Breast epithelium (tissue), 4 donors: Measurements from ENCODE around the gene CASP5. TPM values are rescaled to one million over a fixed set of nuclear protein-coding genes. Genes with fewer than 3 reads are reported as not detected.

Source experiments
- DNase-seq, 2 donors: peaks; one replicate each; pipeline ENCODE4 v3.0.0-alpha.2; 2019; ENCODE audit warnings: low spot score in 2 of 2
- H3K27ac ChIP-seq, 2 donors: fragments of 200-600 bp; sonication (generic) in 1 of 2; one replicate each; pipeline ENCODE4 v1.5.1; 2016 to 2019; ENCODE audit warnings: mild to moderate bottlenecking in 1 of 2
- H3K27me3 ChIP-seq, 2 donors: fragments of 200-600 bp; sonication (generic) in 1 of 2; one replicate each; pipeline versions ENCODE4 v1.5.1 to v1.6.0; 2017 to 2019; ENCODE audit warnings: control low read depth in 1 of 2, mild to moderate bottlenecking in 1 of 2
- H3K36me3 ChIP-seq: fragments of 200-600 bp; one replicate; pipeline ENCODE4 v1.5.1; 2019
- H3K4me1 ChIP-seq, 2 donors: fragments of 200-600 bp; sonication (generic); one replicate each; pipeline ENCODE4 v1.5.1; 2016 to 2019; ENCODE audit warnings: control low read depth in 1 of 2
- H3K4me3 ChIP-seq, 3 donors: fragments of 200-600 bp; sonication (generic); 1 replicate in 2 of 3; 2 replicates in 1 of 3; pipeline ENCODE4 v1.5.1; 2016 to 2019; ENCODE audit warnings: mild to moderate bottlenecking in 3 of 3, moderate library complexity in 2 of 3
- H3K9me3 ChIP-seq, 2 donors: fragments of 200-600 bp; sonication (generic) in 1 of 2; one replicate each; pipeline ENCODE4 v1.5.1; 2016 to 2019; ENCODE audit warnings: control low read depth in 1 of 2
- POLR2A ChIP-seq: fragments of 450-650 bp; IDR thresholded peaks from one replicate; pipeline ENCODE4 v1.6.1; 2016; ENCODE audit warnings: antibody characterized with exemption, mild to moderate bottlenecking, moderate library complexity
- POLR2AphosphoS5 ChIP-seq, 3 donors: sonication (generic); formaldehyde crosslinking; IDR thresholded peaks; one replicate each; pipeline ENCODE4 v1.6.1; 2017; ENCODE audit warnings: antibody characterized with exemption in 3 of 3
- intact Hi-C: fragments of 100-400 bp; cut with DNase I; formaldehyde crosslinking; loops from one replicate; pipeline ENCODE4 v1.15.1; 2023; ENCODE audit warnings: low total_unique reads
- total RNA-seq, 3 donors: library from RNA; depleted of rRNA; stranded (reverse); fragments of >200 nt; gene quantifications; one replicate each; pipeline ENCODE4 v1.1.0, GENCODE V29; 2016
- TF ChIP-seq, protein P1 (sequence below), 3 donors: fragments of 450-650 bp; IDR thresholded peaks; one replicate each; pipeline ENCODE4 v1.5.1; 2016 to 2017; ENCODE audit warnings: antibody characterized with exemption in 3 of 3, mild to moderate bottlenecking in 3 of 3, moderate library complexity in 3 of 3

Gene CASP5
- total RNA-seq, 3 donors from 2014 or later, result 1.3 TPM; not detected in 2

DNA sequence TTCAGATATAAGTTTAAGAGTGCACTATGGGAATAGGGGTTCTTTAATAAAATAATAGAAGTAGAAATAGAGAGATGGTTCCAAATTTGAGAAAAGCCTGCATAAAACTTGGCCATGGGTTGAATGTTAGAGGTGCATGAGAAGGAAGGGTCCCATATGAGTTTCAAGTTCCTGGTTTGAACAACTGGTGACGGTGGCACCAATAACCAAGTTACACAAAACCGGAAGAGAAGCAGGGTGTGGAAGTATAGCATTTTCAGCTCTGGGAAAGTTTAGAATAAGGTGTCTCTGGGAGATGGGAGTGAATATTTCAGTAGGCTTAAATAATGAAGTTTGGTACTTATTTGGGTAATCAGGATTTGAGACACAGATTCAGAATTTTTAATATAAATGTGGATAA, 9.5 kb upstream of the CASP5 start:
- intact Hi-C loops, result no loop called here
- Histone ChIP-seq H3K9me3 (no peaks in the 10 kb centered on the region), H3K27me3 (no peaks in the 10 kb centered on the region), H3K27ac (no peak overlapping the region), H3K36me3 (no peaks in the 10 kb centered on the region), H3K4me3 (peak overlapping the region in 2 of 3 donors; percentile 6 to 64), H3K4me1 (no peaks in the 10 kb centered on the region)
- DNase-seq, result no peak
- TF ChIP-seq, protein P1, sequence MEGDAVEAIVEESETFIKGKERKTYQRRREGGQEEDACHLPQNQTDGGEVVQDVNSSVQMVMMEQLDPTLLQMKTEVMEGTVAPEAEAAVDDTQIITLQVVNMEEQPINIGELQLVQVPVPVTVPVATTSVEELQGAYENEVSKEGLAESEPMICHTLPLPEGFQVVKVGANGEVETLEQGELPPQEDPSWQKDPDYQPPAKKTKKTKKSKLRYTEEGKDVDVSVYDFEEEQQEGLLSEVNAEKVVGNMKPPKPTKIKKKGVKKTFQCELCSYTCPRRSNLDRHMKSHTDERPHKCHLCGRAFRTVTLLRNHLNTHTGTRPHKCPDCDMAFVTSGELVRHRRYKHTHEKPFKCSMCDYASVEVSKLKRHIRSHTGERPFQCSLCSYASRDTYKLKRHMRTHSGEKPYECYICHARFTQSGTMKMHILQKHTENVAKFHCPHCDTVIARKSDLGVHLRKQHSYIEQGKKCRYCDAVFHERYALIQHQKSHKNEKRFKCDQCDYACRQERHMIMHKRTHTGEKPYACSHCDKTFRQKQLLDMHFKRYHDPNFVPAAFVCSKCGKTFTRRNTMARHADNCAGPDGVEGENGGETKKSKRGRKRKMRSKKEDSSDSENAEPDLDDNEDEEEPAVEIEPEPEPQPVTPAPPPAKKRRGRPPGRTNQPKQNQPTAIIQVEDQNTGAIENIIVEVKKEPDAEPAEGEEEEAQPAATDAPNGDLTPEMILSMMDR (IDR thresholded peaks at IDR 0.05), result no peak
- no peak for TF ChIP-seq POLR2AphosphoS5 (IDR thresholded peaks at IDR 0.05)
- no peak for TF ChIP-seq POLR2A

DNA sequence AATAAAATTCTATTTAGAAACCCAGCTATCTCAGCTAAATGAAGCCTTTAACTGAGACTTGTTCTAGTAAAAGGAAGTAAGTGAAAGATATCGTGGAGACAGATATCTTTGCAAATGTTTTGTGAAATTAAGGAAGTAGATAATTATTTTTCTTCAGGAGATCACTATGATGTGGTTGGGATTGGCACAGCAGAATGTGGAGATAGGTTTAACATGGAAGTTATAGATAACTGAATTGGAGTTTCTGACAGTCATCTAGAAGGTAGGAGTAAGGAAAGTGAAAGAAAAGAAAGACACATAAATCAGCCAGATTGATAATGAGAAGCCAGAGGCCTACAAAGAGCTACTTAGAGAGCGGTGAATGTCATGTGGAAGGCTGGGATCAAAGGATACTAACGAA, 4.7 kb upstream of the CASP5 start:
- no peak overlapping the region for H3K4me3 ChIP-seq
- H3K27ac ChIP-seq, result no peak overlapping the region
- no peaks in the 10 kb centered on the region for H3K36me3 ChIP-seq
- H3K9me3 ChIP-seq, result no peaks in the 10 kb centered on the region
- no peaks in the 10 kb centered on the region for H3K4me1 ChIP-seq
- no peak for TF ChIP-seq POLR2AphosphoS5 (IDR thresholded peaks at IDR 0.05)
- no peak for TF ChIP-seq POLR2A
- TF ChIP-seq, protein P1 (IDR thresholded peaks at IDR 0.05), result no peak
- DNase-seq, result no peak
- intact Hi-C loops, result no loop called here
- H3K27me3 ChIP-seq, result no peaks in the 10 kb centered on the region

DNA sequence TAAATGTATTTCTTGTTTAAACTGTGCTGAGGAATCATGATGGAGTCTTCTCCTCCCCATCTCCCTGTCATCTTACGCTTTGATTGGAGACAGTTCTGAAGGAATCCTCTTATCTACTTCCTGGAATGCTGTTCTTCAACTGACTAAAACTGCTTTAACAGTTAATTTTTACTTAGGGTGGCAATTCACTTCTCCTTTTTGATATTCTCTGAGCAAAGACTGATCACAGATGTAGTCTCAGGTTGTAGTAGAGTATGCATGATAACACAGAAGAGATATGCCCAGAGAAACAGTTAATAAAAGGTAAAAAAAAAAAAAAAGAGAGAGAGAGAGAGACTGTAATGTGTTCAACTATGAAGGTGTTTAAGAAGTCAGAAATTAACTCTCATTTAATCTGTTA, 1.4 kb upstream of the CASP5 start:
- TF ChIP-seq POLR2AphosphoS5 (IDR thresholded peaks at IDR 0.05), result no peak
- TF ChIP-seq POLR2A, result no peak
- TF ChIP-seq, protein P1 (IDR thresholded peaks at IDR 0.05), result no peak
- H3K27me3 ChIP-seq, result no peaks in the 10 kb centered on the region
- DNase-seq, result no peak
- no peak overlapping the region for H3K4me3 ChIP-seq
- H3K36me3 ChIP-seq, result no peaks in the 10 kb centered on the region
- H3K9me3 ChIP-seq, result no peaks in the 10 kb centered on the region
- no peaks in the 10 kb centered on the region for H3K4me1 ChIP-seq
- no peak overlapping the region for H3K27ac ChIP-seq
- intact Hi-C loops, result no loop called here

DNA sequence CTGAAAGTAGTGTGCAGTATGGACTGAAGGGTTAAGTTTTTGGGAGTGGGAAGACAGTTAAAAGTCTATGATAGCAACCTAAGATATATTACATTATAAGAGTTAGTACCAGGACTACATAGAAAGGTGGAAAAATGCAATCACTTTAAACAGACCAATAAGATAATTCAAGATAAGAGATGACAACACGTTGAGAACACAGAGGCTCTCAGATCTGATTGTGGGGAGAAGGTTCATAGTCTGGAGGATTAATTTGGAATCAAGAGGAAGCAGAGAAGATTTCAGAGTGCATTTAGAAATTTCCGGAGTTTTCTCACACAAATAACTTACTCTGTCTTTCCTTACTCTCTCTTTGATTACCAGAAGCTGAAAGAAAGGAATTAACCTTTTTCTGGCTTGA, 441 bp downstream of the CASP5 start:
- Histone ChIP-seq H3K9me3 (no peaks in the 10 kb centered on the region), H3K27me3 (no peaks in the 10 kb centered on the region), H3K4me1 (no peaks in the 10 kb centered on the region), H3K4me3 (no peak overlapping the region), H3K27ac (no peak overlapping the region), H3K36me3 (no peaks in the 10 kb centered on the region)
- intact Hi-C loops, result no loop called here
- DNase-seq, result no peak
- TF ChIP-seq, protein P1 (IDR thresholded peaks at IDR 0.05), result no peak
- TF ChIP-seq POLR2AphosphoS5 (IDR thresholded peaks at IDR 0.05) (no peak), POLR2A (no peak)

DNA sequence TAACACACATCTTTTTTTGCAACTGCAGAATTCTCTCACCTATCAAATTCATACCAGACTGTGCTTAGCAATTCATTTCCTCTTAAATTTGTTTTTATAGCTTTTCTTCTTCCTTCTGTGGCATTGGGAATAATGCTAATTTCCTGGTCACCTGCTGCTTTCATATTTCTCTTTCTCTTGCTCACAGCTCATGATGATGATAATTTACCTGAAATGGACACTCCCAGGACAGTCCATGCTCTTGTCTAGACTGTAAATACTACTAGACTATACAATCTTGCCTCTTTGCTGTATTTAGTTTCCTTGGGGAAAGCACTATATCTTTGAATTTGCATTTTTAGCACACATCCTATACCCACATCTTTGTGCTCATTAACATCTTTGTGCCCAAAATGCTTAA, 15.5 kb downstream of the CASP5 start:
- Histone ChIP-seq H3K27me3 (no peaks in the 10 kb centered on the region), H3K36me3 (no peaks in the 10 kb centered on the region), H3K9me3 (no peaks in the 10 kb centered on the region), H3K4me1 (no peaks in the 10 kb centered on the region), H3K27ac (no peak overlapping the region), H3K4me3 (no peak overlapping the region)
- intact Hi-C loops, result no loop called here
- DNase-seq, result no peak
- no peak for TF ChIP-seq POLR2AphosphoS5 (IDR thresholded peaks at IDR 0.05)
- TF ChIP-seq, protein P1 (IDR thresholded peaks at IDR 0.05), result no peak
- no peak for TF ChIP-seq POLR2A
